ENCODE measurements around the gene SESN1.

DNA sequence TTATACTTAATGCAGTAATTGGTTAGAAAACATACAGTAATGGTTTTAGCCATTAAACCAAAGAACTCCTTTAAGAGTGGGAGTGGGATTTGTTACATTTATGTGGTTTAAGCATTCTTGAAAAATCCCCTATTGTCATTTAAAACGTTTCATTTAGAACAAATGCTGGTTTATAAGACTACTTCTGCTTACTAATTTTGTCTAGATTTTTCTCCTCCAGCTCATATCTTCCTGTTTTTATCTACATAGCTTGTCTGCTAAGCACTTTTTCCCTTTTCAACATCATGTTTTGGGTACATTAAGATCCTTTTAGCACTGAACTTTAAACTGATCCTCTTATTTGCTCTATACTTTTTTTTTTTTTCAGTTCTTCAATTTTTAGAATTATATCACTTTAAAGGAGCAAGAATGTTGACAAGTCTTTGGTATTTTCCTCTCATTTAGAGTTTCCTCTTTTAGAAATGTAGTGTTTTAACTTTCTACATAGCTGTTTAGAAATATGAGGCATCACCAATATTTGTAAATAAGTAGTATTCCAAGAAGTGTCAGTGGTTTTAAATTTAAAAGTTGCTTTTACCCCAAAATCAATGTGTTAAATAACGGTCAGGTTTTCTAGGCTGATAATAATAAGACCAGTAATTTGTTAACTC, 80.9 kb downstream of the SESN1 start:
- TF ChIP-seq, protein P1, sequence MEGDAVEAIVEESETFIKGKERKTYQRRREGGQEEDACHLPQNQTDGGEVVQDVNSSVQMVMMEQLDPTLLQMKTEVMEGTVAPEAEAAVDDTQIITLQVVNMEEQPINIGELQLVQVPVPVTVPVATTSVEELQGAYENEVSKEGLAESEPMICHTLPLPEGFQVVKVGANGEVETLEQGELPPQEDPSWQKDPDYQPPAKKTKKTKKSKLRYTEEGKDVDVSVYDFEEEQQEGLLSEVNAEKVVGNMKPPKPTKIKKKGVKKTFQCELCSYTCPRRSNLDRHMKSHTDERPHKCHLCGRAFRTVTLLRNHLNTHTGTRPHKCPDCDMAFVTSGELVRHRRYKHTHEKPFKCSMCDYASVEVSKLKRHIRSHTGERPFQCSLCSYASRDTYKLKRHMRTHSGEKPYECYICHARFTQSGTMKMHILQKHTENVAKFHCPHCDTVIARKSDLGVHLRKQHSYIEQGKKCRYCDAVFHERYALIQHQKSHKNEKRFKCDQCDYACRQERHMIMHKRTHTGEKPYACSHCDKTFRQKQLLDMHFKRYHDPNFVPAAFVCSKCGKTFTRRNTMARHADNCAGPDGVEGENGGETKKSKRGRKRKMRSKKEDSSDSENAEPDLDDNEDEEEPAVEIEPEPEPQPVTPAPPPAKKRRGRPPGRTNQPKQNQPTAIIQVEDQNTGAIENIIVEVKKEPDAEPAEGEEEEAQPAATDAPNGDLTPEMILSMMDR (IDR thresholded peaks at IDR 0.05): no peak
- TF ChIP-seq POLR2A (IDR thresholded peaks at IDR 0.05) (no peak), POLR2AphosphoS5 (IDR thresholded peaks at IDR 0.05) (no peak), EP300 (IDR thresholded peaks at IDR 0.05) (no peak)
